IMR-90 (cell line): ENCODE results near the gene PTPRC. TPM values are rescaled to one million over a fixed set of nuclear protein-coding genes. Genes with fewer than 3 reads are reported as not detected.

Source experiments
- ATAC-seq: fragments of 200-7000 bp; cut with Tn5 transposase; 2 replicates; pipeline ENCODE4 v1.9.1; 2020; ENCODE audit warnings: low read depth, mild to moderate bottlenecking, moderate library complexity
- BruUV-seq: library from RNA; stranded (reverse); fragments of 400-500 nt; replicated peaks from 2 replicates; lab custom pipeline; 2021; lab: Mats Ljungman, UMichigan
- CTCF ChIA-PET: fragments of 300-600 bp; formaldehyde crosslinking; extraction: SDS; loops from one replicate; lab custom pipeline; 2021; ENCODE audit warnings: antibody characterized with exemption; lab: Yijun Ruan, JAX
- POLR2A ChIA-PET: fragments of 300-600 bp; sonication (Branson Sonifier 250); formaldehyde crosslinking; loops from one replicate; lab custom pipeline; 2022; ENCODE audit warnings: antibody characterized with exemption; ENCODE audit not compliant: unreplicated experiment; lab: Charles Lee
- DNase-seq: peaks from one replicate; pipeline ENCODE4 v3.0.0; 2013
- H2AFZ ChIP-seq: replicated peaks from 2 replicates; pipeline ENCODE3; 2013; ENCODE audit warnings: low read length, mild to moderate bottlenecking; ENCODE audit not compliant: poor library complexity
- H2AK5ac ChIP-seq: 2 replicates; pipeline ENCODE4 v1.6.1; 2013; ENCODE audit warnings: low read depth, low read length, inconsistent platforms
- H2AK9ac ChIP-seq: replicated peaks from 2 replicates; pipeline ENCODE3; 2013; ENCODE audit warnings: mild to moderate bottlenecking, low read depth, low read length, moderate library complexity; ENCODE audit not compliant: poor library complexity
- H2BK120ac ChIP-seq: 2 replicates; pipeline ENCODE4 v1.6.1; 2013; ENCODE audit warnings: low read depth, low read length, inconsistent platforms
- H2BK15ac ChIP-seq: 3 replicates; pipeline ENCODE4 v1.6.1; 2013; ENCODE audit warnings: low read depth, low read length, inconsistent platforms
- H2BK20ac ChIP-seq: 2 replicates; pipeline ENCODE4 v1.6.1; 2013; ENCODE audit warnings: low read depth, mild to moderate bottlenecking, inconsistent platforms, low read length, moderate library complexity
- H2BK5ac ChIP-seq: 2 replicates; pipeline ENCODE4 v1.6.1; 2013; ENCODE audit warnings: mild to moderate bottlenecking, low read depth, low read length, inconsistent platforms; ENCODE audit not compliant: poor library complexity, severe bottlenecking
- H3K14ac ChIP-seq: replicated peaks from 2 replicates; pipeline ENCODE4 v1.6.1; 2013; ENCODE audit warnings: low read depth, low read length, inconsistent platforms
- H3K18ac ChIP-seq: 2 replicates; pipeline ENCODE4 v1.6.1; 2013; ENCODE audit warnings: low read depth, low read length, control low read depth
- H3K23ac ChIP-seq: 2 replicates; pipeline ENCODE4 v1.6.1; 2013; ENCODE audit warnings: low read depth, low read length, inconsistent platforms
- H3K27ac ChIP-seq: 2 replicates; pipeline ENCODE4 v1.5.1; 2013; ENCODE audit warnings: mild to moderate bottlenecking, control low read depth, low read length; ENCODE audit not compliant: insufficient read depth
- H3K27me3 ChIP-seq: 2 replicates; pipeline ENCODE4 v1.6.1; 2013; ENCODE audit warnings: low read length; ENCODE audit not compliant: control insufficient read depth, insufficient read depth
- H3K36me3 ChIP-seq: 2 replicates; pipeline ENCODE4 v1.6.1; 2013; ENCODE audit warnings: low read length, mixed read lengths; ENCODE audit not compliant: control insufficient read depth, insufficient read depth
- H3K4ac ChIP-seq: 2 replicates; pipeline ENCODE4 v1.6.1; 2013; ENCODE audit warnings: low read depth, low read length, inconsistent platforms
- H3K4me1 ChIP-seq: 2 replicates; pipeline ENCODE4 v1.6.1; 2013; ENCODE audit warnings: low read length, mixed read lengths; ENCODE audit not compliant: control insufficient read depth, insufficient read depth
- H3K4me2 ChIP-seq: 2 replicates; pipeline ENCODE4 v1.6.1; 2013; ENCODE audit warnings: low read depth, mild to moderate bottlenecking, control low read depth, low read length, moderate library complexity
- H3K4me3 ChIP-seq: 2 replicates; pipeline ENCODE4 v1.5.1; 2013; ENCODE audit warnings: low read depth, mild to moderate bottlenecking, control low read depth, low read length, moderate library complexity; ENCODE audit not compliant: insufficient read depth
- H3K56ac ChIP-seq: 2 replicates; pipeline ENCODE4 v1.6.1; 2013; ENCODE audit warnings: low read length, inconsistent platforms; ENCODE audit not compliant: insufficient read depth; ENCODE audit errors: extremely low read depth
- H3K79me1 ChIP-seq, 2 experiments: 2 replicates each; pipeline ENCODE4 v1.6.1; 2013; ENCODE audit warnings: low read length in 2 of 2, inconsistent platforms in 1 of 2, low read depth in 1 of 2
- H3K9ac ChIP-seq: 2 replicates; pipeline ENCODE4 v1.6.1; 2013; ENCODE audit warnings: low read depth, low read length, control low read depth
- H3K9me1 ChIP-seq: 2 replicates; pipeline ENCODE4 v1.6.1; 2013; ENCODE audit warnings: low read length, inconsistent platforms; ENCODE audit not compliant: insufficient read depth
- H3K9me3 ChIP-seq: 2 replicates; pipeline ENCODE4 v1.6.1; 2013; ENCODE audit warnings: low read length; ENCODE audit not compliant: control insufficient read depth, insufficient read depth
- H4K20me1 ChIP-seq: 2 replicates; pipeline ENCODE4 v1.6.1; 2013; ENCODE audit warnings: low read length, inconsistent platforms; ENCODE audit not compliant: insufficient read depth
- H4K5ac ChIP-seq: 2 replicates; pipeline ENCODE4 v1.6.1; 2013; ENCODE audit warnings: mild to moderate bottlenecking, low read depth, low read length, control low read depth
- H4K8ac ChIP-seq, 2 experiments: 2 replicates each; pipeline ENCODE4 v1.6.1; 2013; ENCODE audit warnings: low read depth in 2 of 2, low read length in 2 of 2, control low read depth in 1 of 2, inconsistent platforms in 1 of 2
- H4K91ac ChIP-seq: 2 replicates; pipeline ENCODE4 v1.6.1; 2013; ENCODE audit warnings: low read depth, low read length, inconsistent platforms; ENCODE audit not compliant: insufficient read depth
- BHLHE40 ChIP-seq: fragments of 150-350 bp; IDR thresholded peaks from 2 replicates; pipeline ENCODE4 v1.6.1; 2016; ENCODE audit warnings: mild to moderate bottlenecking, low read depth, low read length
- CHD1 ChIP-seq: IDR thresholded peaks from 2 replicates; pipeline ENCODE4 v1.6.1; 2012; ENCODE audit warnings: low read depth, low read length, improper control_type of control experiment
- CTCF ChIP-seq: conservative IDR thresholded peaks from 2 replicates; pipeline ENCODE4 v1.5.1; 2012; ENCODE audit warnings: mild to moderate bottlenecking, low read depth, low read length, improper control_type of control experiment
- MXI1 ChIP-seq: IDR thresholded peaks from 2 replicates; pipeline ENCODE4 v1.6.1; 2012; ENCODE audit warnings: low read depth, mild to moderate bottlenecking, low read length, moderate library complexity, borderline replicate concordance
- RAD21 ChIP-seq: IDR thresholded peaks from 2 replicates; pipeline ENCODE4 v1.6.1; 2012; ENCODE audit warnings: low read length, improper control_type of control experiment
- WGBS, 2 experiments: methylation state at CpG; one replicate each; pipeline versions ENCODE4 v1.1.5 to v1.1.7; 2013; ENCODE audit warnings: missing lambda C conversion rate in 2 of 2; ENCODE audit not compliant: insufficient read length in 1 of 2; ENCODE audit errors: extremely low coverage in 2 of 2; 5-methylcytosine and 5-hydroxymethylcytosine counted together
- dilution Hi-C: fragments of 300-500 bp; cut with HindIII; formaldehyde crosslinking; loops from one replicate; pipeline ENCODE4 v1.14.3; 2018; ENCODE audit warnings: low sequenced_read_pairs; ENCODE audit not compliant: unreplicated experiment
- in situ Hi-C: fragments of 300-500 bp; cut with MboI; formaldehyde crosslinking; loops from 3 replicates; pipeline ENCODE4 v1.14.3; 2019; ENCODE audit warnings: low sequenced_read_pairs, inconsistent platforms, mixed read lengths
- intact Hi-C: fragments of 100-400 bp; cut with micrococcal nuclease; formaldehyde crosslinking; loops from 2 replicates; pipeline ENCODE4 v1.10.0; 2022
- polyA plus RNA-seq, 3 experiments: library from polyadenylated mRNA; depleted of rRNA; stranded (reverse); fragments of >200 nt; gene quantifications; 2 replicates each; pipeline ENCODE4 v1.2.3, GENCODE V29; 2012; ENCODE audit warnings: low replicate concordance in 1 of 3
- total RNA-seq: library from RNA; depleted of rRNA; stranded (reverse); fragments of >200 nt; gene quantifications from 2 replicates; pipeline ENCODE4 v1.2.3, GENCODE V29; 2012

Gene PTPRC
- total and polyA plus RNA-seq, 2 of the 4 experiments (the other 2 are of a cell fraction): not detected

DNA sequence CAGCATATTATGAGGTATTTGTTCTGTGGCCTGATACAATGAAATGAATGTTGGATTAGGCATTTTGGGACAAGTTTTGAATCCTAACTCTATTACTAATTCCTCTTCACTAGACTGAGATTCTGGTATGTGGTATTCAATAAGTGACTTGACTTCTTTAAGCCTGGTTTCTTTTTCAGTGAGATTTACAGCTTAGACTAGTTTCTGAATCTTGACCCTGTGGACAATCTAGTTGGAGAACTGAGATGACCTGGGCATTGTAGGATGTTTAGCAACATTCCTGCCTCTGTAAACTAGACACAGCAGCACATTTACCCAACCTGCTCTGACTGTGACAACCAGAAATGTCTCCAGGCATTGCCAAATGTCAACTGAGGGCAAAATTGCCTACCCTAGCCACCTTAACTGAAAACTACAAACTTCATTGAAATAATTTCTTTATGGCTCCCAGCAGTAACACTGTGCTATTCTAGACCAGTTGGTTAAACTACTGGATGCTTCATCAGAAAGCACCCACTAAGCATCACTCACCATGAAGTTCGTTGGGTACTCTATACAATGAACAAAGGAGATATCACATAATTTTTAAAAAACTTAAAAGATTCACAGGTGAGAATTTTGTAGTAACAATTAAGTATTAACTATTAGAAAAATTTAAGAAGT lies 16.8 kb downstream of the PTPRC start (continued):
- no peak for TF ChIP-seq CTCF

- ATAC-seq: no peak
- peak overlapping the region; percentile 42 for H3K9ac ChIP-seq
These were observed 17.7 kb downstream of the PTPRC start for GRCh38 chr1:198656500-198656932.

More at GRCh38 chr1:198656500-198656932, 17.7 kb downstream of the PTPRC start:
- dilution Hi-C loops (no loop called here), intact Hi-C loops (no loop called here), in situ Hi-C loops (no loop called here)
- Histone ChIP-seq H2AK9ac (no peak overlapping the region), H3K4me2 (no peak overlapping the region), H4K91ac (peak overlapping the region; percentile 65), H2BK5ac (peak overlapping the region; percentile 95), H3K9me1 (peaks cover 4% of the 10 kb centered on the region; the same call in 1 of the 2 replicates), H3K4me1 (peaks cover 10% of the 10 kb centered on the region), H3K27me3 (no peaks in the 10 kb centered on the region), H4K5ac (peak overlapping the region; percentile 75), H3K27ac (peak overlapping the region; percentile 70; the same call in 1 of the 2 replicates), H3K9me3 (no peaks in the 10 kb centered on the region), H4K8ac (peak overlapping the region; percentile 15 to 72), H2AK5ac (peak overlapping the region; percentile 12; the same call in 1 of the 2 replicates), H2AFZ (peak overlapping the region; percentile 11), H3K36me3 (no peaks in the 10 kb centered on the region), H3K14ac (peak overlapping the region; percentile 88), H3K4ac (peak overlapping the region; percentile 78), H3K79me1 (no peaks in the 10 kb centered on the region), H3K18ac (peak overlapping the region; percentile 97), H3K23ac (peak overlapping the region; percentile 58; the same call in 1 of the 2 replicates), H2BK15ac (peak overlapping the region; percentile 32; the same call in 2 of the 3 replicates), H3K4me3 (no peak overlapping the region), H2BK20ac (peak overlapping the region; percentile 58; the same call in 1 of the 2 replicates), H3K56ac (no peak overlapping the region), H4K20me1 (no peaks in the 10 kb centered on the region), H2BK120ac (peak overlapping the region; percentile 90)
- no TSS peak for BruUV-seq
- no CpG with 5 or more reads among the region's 4 CpGs for WGBS, 2 experiments
- ChIA-PET POLR2A (no interaction called here), CTCF (interaction anchor here (0.6 kb wide), 1 partner anchor 554 kb away, joined by 4 read pairs; no protein-coding TSS in a partner anchor)
- no peak for DNase-seq
- TF ChIP-seq CHD1 (no peak), BHLHE40 (no peak), MXI1 (no peak), RAD21 (no peak)
